HepG2 (cell line): ENCODE data around the gene RBCK1. TPM values are rescaled to one million over a fixed set of nuclear protein-coding genes. Genes with fewer than 3 reads are reported as not detected.

ENCODE experiments used
- AHDC1 ChIP-seq: sonication (generic); formaldehyde crosslinking; IDR thresholded peaks from 2 replicates; pipeline ENCODE4 v1.5.1; 2020; ENCODE audit warnings: mild to moderate bottlenecking, missing genetic modification reagents, borderline replicate concordance
- DNMT1 ChIP-seq: sonication (generic); formaldehyde crosslinking; IDR thresholded peaks from 2 replicates; pipeline ENCODE4 v1.5.1; 2020; ENCODE audit warnings: mild to moderate bottlenecking, missing genetic modification reagents
- FOXP1 ChIP-seq, 2 experiments: fragments of 450-650 bp in 1 of 2; IDR thresholded peaks; 2 replicates each; pipeline ENCODE4 v1.6.1; 2017 to 2018; ENCODE audit warnings: antibody characterized with exemption in 1 of 2
- MXD1 ChIP-seq: sonication (generic); formaldehyde crosslinking; IDR thresholded peaks from 2 replicates; pipeline ENCODE4 v1.4.0; 2020; ENCODE audit warnings: mild to moderate bottlenecking, missing genetic modification reagents
- NR3C1 ChIP-seq: sonication (generic); formaldehyde crosslinking; IDR thresholded peaks from 2 replicates; pipeline ENCODE4 v1.4.0; 2020; ENCODE audit warnings: missing genetic modification reagents
- PAWR ChIP-seq: sonication (generic); formaldehyde crosslinking; IDR thresholded peaks from 2 replicates; pipeline ENCODE4 v1.4.0; 2020; ENCODE audit warnings: missing genetic modification reagents, mild to moderate bottlenecking, borderline replicate concordance
- RARA ChIP-seq: IDR thresholded peaks from 2 replicates; pipeline ENCODE4 v1.6.1; 2016; ENCODE audit warnings: missing genetic modification reagents, missing compliant biosample characterization
- ZNF180 ChIP-seq: sonication (generic); formaldehyde crosslinking; IDR thresholded peaks from 2 replicates; pipeline ENCODE4 v1.4.0; 2020; ENCODE audit warnings: low read depth, missing genetic modification reagents, borderline replicate concordance
- ZNF280D ChIP-seq: sonication (generic); formaldehyde crosslinking; IDR thresholded peaks from 2 replicates; pipeline ENCODE4 v1.5.1; 2020; ENCODE audit warnings: mild to moderate bottlenecking, missing genetic modification reagents
- ZNF383 ChIP-seq: sonication (generic); formaldehyde crosslinking; IDR thresholded peaks from 2 replicates; pipeline ENCODE4 v1.4.0; 2020; ENCODE audit warnings: missing genetic modification reagents, mild to moderate bottlenecking, borderline replicate concordance
- ZNF513 ChIP-seq: sonication (generic); formaldehyde crosslinking; conservative IDR thresholded peaks from 2 replicates; pipeline ENCODE4 v1.5.0; 2020; ENCODE audit warnings: missing genetic modification reagents
- ZNF558 ChIP-seq: sonication (generic); formaldehyde crosslinking; IDR thresholded peaks from 2 replicates; pipeline ENCODE4 v1.9.0; 2022; ENCODE audit warnings: mild to moderate bottlenecking, missing genetic modification reagents, borderline replicate concordance
- polyA plus RNA-seq, 8 experiments: library from polyadenylated mRNA; depleted of rRNA in 3 of 8; stranded (reverse) in 7 of 8; unstranded in 1 of 8; fragments of >200 nt; fragmentation: Illumina TruSeq in 4 of 8; extraction: Trizol in 4 of 8; gene quantifications; 2 replicates each; pipeline versions ENCODE4 v1.2.1 to v1.2.3, GENCODE V29; 2011 to 2016; ENCODE audit warnings: low read depth in 4 of 8, missing spikeins in 1 of 8, mixed read lengths in 1 of 8; ENCODE audit not compliant: insufficient read depth in 1 of 8
- total RNA-seq, 5 experiments: library from RNA; depleted of rRNA; stranded (reverse); fragments of >200 nt; fragmentation: Illumina TruSeq; extraction: Trizol; gene quantifications; 2 replicates each; pipeline ENCODE4 v1.2.3, GENCODE V29; 2016; ENCODE audit warnings: low read depth in 1 of 5
- TF ChIP-seq, protein P1 (sequence below): sonication (generic); formaldehyde crosslinking; IDR thresholded peaks from 2 replicates; pipeline ENCODE4 v1.4.0; 2020; ENCODE audit warnings: mild to moderate bottlenecking, missing genetic modification reagents, borderline replicate concordance

RBCK1 gene
- total and polyA plus RNA-seq, 2 of the 13 experiments (the other 11 are each of a cell fraction or from before 2014, with no cell fraction given) = 149 to 215 TPM

- TF ChIP-seq ZNF280D (CRISPR knock-in tag) (peak; percentile 74; the same call in 1 of the 2 replicates), MXD1 (CRISPR knock-in tag) (peak; percentile 96), RARA (CRISPR knock-in tag) (0 out of 2 replicates have a peak, but pooled peaks have one; percentile 6), FOXP1 (IDR thresholded peaks at IDR 0.05) (no peak), FOXP1 (CRISPR knock-in tag; IDR thresholded peaks at IDR 0.05) (no peak), DNMT1 (CRISPR knock-in tag) (no peak; the same call in 1 of the 2 replicates), ZNF513 (peak; percentile 85; the same call in 1 of the 2 replicates), ZNF383 (CRISPR knock-in tag) (no peak), ZNF558 (peak; percentile 84; the same call in 1 of the 2 replicates), PAWR (no peak), AHDC1 (CRISPR knock-in tag) (0 out of 2 replicates have a peak, but pooled peaks have one; percentile 34), NR3C1 (CRISPR knock-in tag) (no peak; the same call in 1 of the 2 replicates), ZNF180 (CRISPR knock-in tag) (peak; percentile 87; the same call in 1 of the 2 replicates)
- TF ChIP-seq, protein P1, sequence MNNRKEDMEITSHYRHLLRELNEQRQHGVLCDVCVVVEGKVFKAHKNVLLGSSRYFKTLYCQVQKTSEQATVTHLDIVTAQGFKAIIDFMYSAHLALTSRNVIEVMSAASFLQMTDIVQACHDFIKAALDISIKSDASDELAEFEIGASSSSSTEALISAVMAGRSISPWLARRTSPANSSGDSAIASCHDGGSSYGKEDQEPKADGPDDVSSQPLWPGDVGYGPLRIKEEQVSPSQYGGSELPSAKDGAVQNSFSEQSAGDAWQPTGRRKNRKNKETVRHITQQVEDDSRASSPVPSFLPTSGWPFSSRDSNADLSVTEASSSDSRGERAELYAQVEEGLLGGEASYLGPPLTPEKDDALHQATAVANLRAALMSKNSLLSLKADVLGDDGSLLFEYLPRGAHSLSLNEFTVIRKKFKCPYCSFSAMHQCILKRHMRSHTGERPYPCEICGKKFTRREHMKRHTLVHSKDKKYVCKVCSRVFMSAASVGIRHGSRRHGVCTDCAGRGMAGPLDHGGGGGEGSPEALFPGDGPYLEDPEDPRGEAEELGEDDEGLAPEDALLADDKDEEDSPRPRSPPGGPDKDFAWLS (CRISPR knock-in tag) = no peak
Measured at GRCh38 chr20:407953-408842, at the start of gene RBCK1 (continued).
